Uterus (tissue), 4 donors: Measurements from ENCODE around the gene REPS1. TPM values are rescaled to one million over a fixed set of nuclear protein-coding genes. Genes with fewer than 3 reads are reported as not detected.

Experiments
- DNase-seq, 2 donors: peaks; one replicate each; pipeline ENCODE4 v3.0.0-alpha.2; 2019 to 2020
- H3K27ac ChIP-seq, 2 donors: fragments of 200-600 bp; sonication (generic); 1 replicate in 1 of 2; 2 replicates in 1 of 2; pipeline ENCODE4 v1.5.1; 2016 to 2018
- H3K27me3 ChIP-seq, 2 donors: fragments of 200-600 bp; sonication (generic); one replicate each; pipeline ENCODE4 v1.5.1; 2018 to 2019; ENCODE audit warnings: control low read depth in 1 of 2
- H3K36me3 ChIP-seq, 2 donors: fragments of 200-600 bp; sonication (generic); one replicate each; pipeline ENCODE4 v1.5.1; 2019; ENCODE audit warnings: control low read depth in 1 of 2
- H3K4me1 ChIP-seq, 2 donors: fragments of 200-600 bp; sonication (generic); one replicate each; pipeline ENCODE4 v1.5.1; 2018 to 2019; ENCODE audit warnings: control low read depth in 1 of 2
- H3K4me3 ChIP-seq, 2 donors: fragments of 200-600 bp; sonication (generic); 1 replicate in 1 of 2; 2 replicates in 1 of 2; pipeline ENCODE4 v1.5.1; 2018 to 2019; ENCODE audit warnings: mild to moderate bottlenecking in 1 of 2
- H3K9me3 ChIP-seq, 2 donors: fragments of 200-600 bp; sonication (generic); one replicate each; pipeline ENCODE4 v1.5.1; 2019; ENCODE audit warnings: control low read depth in 1 of 2
- CTCF ChIP-seq, 4 experiments: fragments of 200-600 bp in 2 of 4; fragments of 450-650 bp in 2 of 4; sonication (generic) in 2 of 4; IDR thresholded peaks; one replicate each; pipeline ENCODE4 v1.5.1; 2016 to 2019; ENCODE audit warnings: antibody characterized with exemption in 4 of 4, mild to moderate bottlenecking in 2 of 4, moderate library complexity in 1 of 4
- POLR2A ChIP-seq, 2 donors: fragments of 450-650 bp; IDR thresholded peaks; one replicate each; pipeline ENCODE4 v1.6.1; 2016; ENCODE audit warnings: antibody characterized with exemption in 2 of 2, mild to moderate bottlenecking in 1 of 2, moderate library complexity in 1 of 2
- intact Hi-C: fragments of 100-400 bp; cut with DNase I; formaldehyde crosslinking; loops from one replicate; pipeline ENCODE4 v1.15.1; 2023; ENCODE audit warnings: low total_unique reads
- total RNA-seq, 4 donors: library from RNA; depleted of rRNA in 3 of 4; stranded (reverse); fragments of >200 nt in 3 of 4; gene quantifications; one replicate each; pipeline versions ENCODE4 v1.1.0 to v1.2.4, GENCODE V29; 2014 to 2023
- donor health status: DM: yes; HTN: yes; CAD: no.

The REPS1 gene
- total RNA-seq, 4 donors from 2014 or later = 36.5 to 266 (median 70.7) TPM

DNA sequence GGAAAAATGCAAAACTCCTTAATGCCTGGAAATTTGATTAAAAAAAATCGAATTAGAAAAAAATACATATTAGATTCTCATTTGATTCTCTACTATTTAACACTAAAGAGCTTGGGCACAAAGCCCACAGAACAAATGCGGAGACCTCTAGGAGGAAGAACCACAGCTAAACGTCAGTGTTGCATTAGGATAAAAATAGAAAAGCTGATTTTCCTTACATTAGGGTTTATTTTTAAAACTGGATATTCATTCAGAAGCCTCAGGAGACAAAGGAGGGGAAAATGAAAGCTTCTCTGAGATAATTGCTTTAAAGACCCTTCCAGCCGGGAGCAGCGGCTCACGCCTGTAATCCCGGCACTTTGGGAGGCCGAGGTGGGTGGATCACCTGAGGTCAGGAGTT, 114.9 kb downstream of the REPS1 start:
- intact Hi-C loops = no loop called here
- Histone ChIP-seq H3K4me3 (no peak overlapping the region), H3K36me3 (no peaks in the 10 kb centered on the region), H3K9me3 (no peaks in the 10 kb centered on the region), H3K27ac (no peak overlapping the region), H3K4me1 (peaks cover 0 to 5% of the 10 kb centered on the region in 2 donors), H3K27me3 (no peaks in the 10 kb centered on the region)
- DNase-seq = no peak
- no peak for TF ChIP-seq POLR2A (IDR thresholded peaks at IDR 0.05)
- TF ChIP-seq CTCF (IDR thresholded peaks at IDR 0.05) = no peak

DNA sequence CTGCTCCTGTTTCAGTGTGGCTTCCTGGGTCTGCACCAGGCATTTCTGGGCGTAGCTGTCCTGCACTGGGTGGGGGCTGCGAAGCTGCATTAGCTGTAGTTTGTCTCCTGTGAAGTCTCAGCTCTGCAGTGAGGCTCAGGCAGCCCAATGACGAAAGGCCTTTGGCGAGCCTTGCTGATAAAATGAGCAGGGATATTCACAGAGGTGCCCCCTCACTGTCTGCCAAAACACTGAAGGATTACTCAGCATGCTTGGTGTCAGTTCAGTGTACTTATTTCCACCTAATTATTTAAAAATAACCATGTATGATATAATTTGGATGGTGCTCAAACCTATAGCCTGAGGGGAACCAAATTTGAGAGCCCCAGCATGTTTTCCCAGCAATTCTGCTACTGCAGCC, 118.7 kb downstream of the REPS1 start:
- TF ChIP-seq CTCF (IDR thresholded peaks at IDR 0.05) = no peak
- TF ChIP-seq POLR2A (IDR thresholded peaks at IDR 0.05) = no peak
- H3K27ac ChIP-seq = peak overlapping the region; percentile 74 to 84
- no peak overlapping the region for H3K4me3 ChIP-seq
- peak; percentile 38 to 50 for DNase-seq
- H3K9me3 ChIP-seq = no peaks in the 10 kb centered on the region
- intact Hi-C loops = no loop called here
- no peaks in the 10 kb centered on the region for H3K27me3 ChIP-seq
- H3K4me1 ChIP-seq = peaks cover 0 to 5% of the 10 kb centered on the region in 2 donors
- H3K36me3 ChIP-seq = no peaks in the 10 kb centered on the region

DNA sequence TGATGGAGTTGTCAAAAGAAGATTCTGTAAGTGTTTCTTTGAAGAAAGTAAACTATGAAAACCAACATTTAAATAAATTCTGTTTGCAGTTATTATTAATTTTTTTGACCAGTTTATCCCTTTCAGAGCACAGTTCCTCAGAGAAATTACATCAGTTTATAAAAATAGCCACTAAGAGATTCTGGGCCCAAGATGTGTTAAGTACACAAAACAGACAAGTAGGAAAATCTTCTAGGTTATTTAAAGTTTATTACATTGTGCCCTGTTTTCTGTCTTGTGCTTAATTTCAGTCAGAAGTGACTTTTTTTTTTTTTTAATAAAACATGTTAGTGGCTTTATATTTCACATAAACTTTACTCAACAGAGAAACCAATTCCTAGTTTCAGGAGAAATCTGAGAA, 119.9 kb downstream of the REPS1 start:
- no peaks in the 10 kb centered on the region for H3K36me3 ChIP-seq
- no peak for TF ChIP-seq POLR2A (IDR thresholded peaks at IDR 0.05)
- TF ChIP-seq CTCF (IDR thresholded peaks at IDR 0.05) = no peak
- no peak for DNase-seq
- H3K27me3 ChIP-seq = no peaks in the 10 kb centered on the region
- intact Hi-C loops = no loop called here
- H3K9me3 ChIP-seq = no peaks in the 10 kb centered on the region
- peak overlapping the region; percentile 74 to 84 for H3K27ac ChIP-seq
- peaks cover 0 to 5% of the 10 kb centered on the region in 2 donors for H3K4me1 ChIP-seq
- H3K4me3 ChIP-seq = no peak overlapping the region

DNA sequence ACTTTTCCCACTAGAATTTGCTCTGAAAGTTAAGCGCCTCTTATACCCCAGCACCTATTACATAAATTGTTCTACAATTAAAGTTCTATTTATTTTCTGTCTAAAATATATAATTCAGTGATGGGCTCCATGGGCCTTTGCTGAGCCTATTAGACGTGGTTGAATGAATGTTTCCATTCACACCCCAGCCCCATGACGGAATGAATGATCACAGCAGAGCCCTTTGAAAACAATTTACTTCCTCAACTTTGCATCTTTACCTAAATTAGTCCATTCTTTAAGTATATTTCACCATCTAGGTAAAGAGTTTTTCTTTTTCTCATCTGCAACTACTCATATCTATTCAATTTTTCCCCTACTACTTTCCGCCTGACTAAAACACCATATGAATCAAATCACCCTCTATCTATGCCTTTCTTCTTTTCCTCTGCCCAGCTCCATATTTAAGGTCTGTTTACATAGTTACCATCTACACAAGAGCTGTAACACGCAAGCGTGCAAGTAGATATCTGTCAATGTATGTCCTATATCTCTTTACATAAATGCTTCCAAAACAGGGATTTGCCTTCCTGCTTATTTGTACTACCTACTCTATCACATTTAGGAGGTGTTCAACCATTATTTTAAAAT, 122.5 kb downstream of the REPS1 start:
- Histone ChIP-seq H3K4me3 (no peak overlapping the region), H3K4me1 (peaks cover 0 to 5% of the 10 kb centered on the region in 2 donors), H3K27ac (no peak overlapping the region), H3K36me3 (no peaks in the 10 kb centered on the region), H3K27me3 (no peaks in the 10 kb centered on the region), H3K9me3 (no peaks in the 10 kb centered on the region)
- intact Hi-C loops = no loop called here
- no peak for DNase-seq
- TF ChIP-seq CTCF (IDR thresholded peaks at IDR 0.05) (no peak), POLR2A (IDR thresholded peaks at IDR 0.05) (no peak)

DNA sequence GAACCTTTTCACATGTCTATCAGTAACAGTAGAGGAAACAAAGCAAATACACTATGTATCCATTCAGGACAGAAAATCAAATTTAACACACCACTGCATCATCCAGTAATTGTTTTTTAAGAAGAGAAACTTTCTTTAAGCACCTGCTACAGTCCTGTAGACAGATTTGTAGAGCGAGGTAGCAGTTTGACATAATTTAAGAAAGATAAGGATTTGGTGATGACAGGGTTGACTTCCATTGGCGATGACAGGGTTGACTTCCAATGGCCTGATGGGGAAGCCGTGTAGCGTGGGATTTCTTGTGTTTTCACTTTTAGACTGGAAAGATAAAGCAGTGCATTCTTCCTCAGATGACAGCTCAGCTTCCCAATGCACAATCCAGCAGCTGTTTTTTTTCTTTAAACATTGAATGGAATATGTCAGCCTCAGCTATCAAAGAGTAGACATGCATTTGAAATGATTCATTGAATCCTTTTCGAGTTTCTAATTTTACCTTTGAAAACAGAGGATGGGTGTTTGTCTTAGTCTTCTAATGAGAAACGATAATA, 123.6 kb downstream of the REPS1 start:
- intact Hi-C loops = no loop called here
- TF ChIP-seq CTCF (IDR thresholded peaks at IDR 0.05) (no peak), POLR2A (IDR thresholded peaks at IDR 0.05) (no peak)
- peak overlapping the region in 1 of 2 donors; percentile 35 for H3K27ac ChIP-seq

More for the DNA sequence above, 123.6 kb downstream of the REPS1 start:
- Histone ChIP-seq H3K4me3 (no peak overlapping the region), H3K36me3 (no peaks in the 10 kb centered on the region), H3K27me3 (no peaks in the 10 kb centered on the region), H3K4me1 (peaks cover 0 to 5% of the 10 kb centered on the region in 2 donors), H3K9me3 (no peaks in the 10 kb centered on the region)
- DNase-seq = no peak
